HepG2 (cell line): ENCODE results near the gene SH3D21. TPM values are rescaled to one million over a fixed set of nuclear protein-coding genes. Genes with fewer than 3 reads are reported as not detected.
A peak's percentile ranks its signal among the peaks of the same experiment; 100 is the strongest.

Experiments
- GATAD1 ChIP-seq: IDR thresholded peaks from 2 replicates; pipeline ENCODE4 v1.6.1; 2016; ENCODE audit warnings: missing genetic modification reagents, missing compliant biosample characterization
- GATAD2A ChIP-seq: IDR thresholded peaks from 2 replicates; pipeline ENCODE4 v1.6.1; 2016
- HMGA1 ChIP-seq: sonication (generic); formaldehyde crosslinking; conservative IDR thresholded peaks from 2 replicates; pipeline ENCODE4 v1.4.0; 2020; ENCODE audit warnings: missing genetic modification reagents
- JUND ChIP-seq: sonication (generic); formaldehyde crosslinking; IDR thresholded peaks from 2 replicates; pipeline ENCODE4 v1.8.0; 2022; ENCODE audit warnings: mild to moderate bottlenecking, missing genetic modification reagents
- MAFF ChIP-seq: IDR thresholded peaks from 2 replicates; pipeline ENCODE4 v1.6.1; 2011; ENCODE audit warnings: low read depth, low read length, improper control_type of control experiment
- PAF1 ChIP-seq: IDR thresholded peaks from 2 replicates; pipeline ENCODE4 v1.6.1; 2016; ENCODE audit warnings: missing genetic modification reagents, missing compliant biosample characterization
- PLRG1 ChIP-seq: fragments of 450-650 bp; conservative IDR thresholded peaks from 2 replicates; pipeline ENCODE4 v1.6.1; 2016
- SCMH1 ChIP-seq: sonication (generic); formaldehyde crosslinking; IDR thresholded peaks from 2 replicates; pipeline ENCODE4 v1.9.0; 2021; ENCODE audit warnings: missing genetic modification reagents, mild to moderate bottlenecking, borderline replicate concordance
- STAG1 ChIP-seq: sonication (generic); formaldehyde crosslinking; IDR thresholded peaks from 2 replicates; pipeline ENCODE4 v1.4.0; 2020; ENCODE audit warnings: missing genetic modification reagents
- TARDBP ChIP-seq: sonication (generic); formaldehyde crosslinking; IDR thresholded peaks from 2 replicates; pipeline ENCODE4 v1.8.0; 2022; ENCODE audit warnings: mild to moderate bottlenecking, missing genetic modification reagents
- ZNF20 ChIP-seq: sonication (generic); formaldehyde crosslinking; IDR thresholded peaks from 2 replicates; pipeline ENCODE4 v1.4.0; 2020; ENCODE audit warnings: mild to moderate bottlenecking, moderate library complexity, missing genetic modification reagents
- ZNF274 ChIP-seq: sonication (generic); formaldehyde crosslinking; IDR thresholded peaks from 2 replicates; pipeline ENCODE4 v1.5.1; 2020; ENCODE audit warnings: mild to moderate bottlenecking, missing genetic modification reagents
- ZNF451 ChIP-seq: sonication (generic); formaldehyde crosslinking; IDR thresholded peaks from 2 replicates; pipeline ENCODE4 v1.5.0; 2020; ENCODE audit warnings: mild to moderate bottlenecking, missing genetic modification reagents
- ZNF709 ChIP-seq: sonication (generic); formaldehyde crosslinking; IDR thresholded peaks from 2 replicates; pipeline ENCODE4 v1.5.0; 2020; ENCODE audit warnings: mild to moderate bottlenecking, missing genetic modification reagents
- polyA plus RNA-seq, 8 experiments: library from polyadenylated mRNA; depleted of rRNA in 3 of 8; stranded (reverse) in 7 of 8; unstranded in 1 of 8; fragments of >200 nt; fragmentation: Illumina TruSeq in 4 of 8; extraction: Trizol in 4 of 8; gene quantifications; 2 replicates each; pipeline versions ENCODE4 v1.2.1 to v1.2.3, GENCODE V29; 2011 to 2016; ENCODE audit warnings: low read depth in 4 of 8, missing spikeins in 1 of 8, mixed read lengths in 1 of 8; ENCODE audit not compliant: insufficient read depth in 1 of 8
- total RNA-seq, 5 experiments: library from RNA; depleted of rRNA; stranded (reverse); fragments of >200 nt; fragmentation: Illumina TruSeq; extraction: Trizol; gene quantifications; 2 replicates each; pipeline ENCODE4 v1.2.3, GENCODE V29; 2016; ENCODE audit warnings: low read depth in 1 of 5
- TF ChIP-seq, protein P1 (sequence below): sonication (generic); formaldehyde crosslinking; IDR thresholded peaks from 2 replicates; pipeline ENCODE4 v1.4.0; 2020; ENCODE audit warnings: missing genetic modification reagents; ENCODE audit errors: not compliant biosample characterization
- TF ChIP-seq, protein P2 (sequence below): sonication (generic); formaldehyde crosslinking; IDR thresholded peaks from 2 replicates; pipeline ENCODE4 v1.5.0; 2020; ENCODE audit warnings: mild to moderate bottlenecking, missing genetic modification reagents
- TF ChIP-seq, protein P3 (sequence below): sonication (generic); formaldehyde crosslinking; IDR thresholded peaks from 2 replicates; pipeline ENCODE4 v1.5.0; 2020; ENCODE audit warnings: missing genetic modification reagents
- TF ChIP-seq, protein P4 (sequence below): sonication (generic); formaldehyde crosslinking; IDR thresholded peaks from 2 replicates; pipeline ENCODE4 v1.4.0; 2020; ENCODE audit warnings: missing genetic modification reagents, borderline replicate concordance
- TF ChIP-seq, protein P5 (sequence below): fragments of 450-650 bp; IDR thresholded peaks from 2 replicates; pipeline ENCODE4 v1.6.1; 2017; ENCODE audit warnings: mild to moderate bottlenecking
- TF ChIP-seq, protein P6 (sequence below): IDR thresholded peaks from 2 replicates; pipeline ENCODE4 v1.6.1; 2016
- TF ChIP-seq, protein P7 (sequence below): sonication (generic); formaldehyde crosslinking; IDR thresholded peaks from 2 replicates; pipeline ENCODE4 v1.5.1; 2020; ENCODE audit warnings: missing genetic modification reagents, mild to moderate bottlenecking, borderline replicate concordance

SH3D21 gene
- total and polyA plus RNA-seq, 2 of the 13 experiments (the other 11 are each of a cell fraction or from before 2014, with no cell fraction given), result 5.1 to 8.6 TPM

DNA sequence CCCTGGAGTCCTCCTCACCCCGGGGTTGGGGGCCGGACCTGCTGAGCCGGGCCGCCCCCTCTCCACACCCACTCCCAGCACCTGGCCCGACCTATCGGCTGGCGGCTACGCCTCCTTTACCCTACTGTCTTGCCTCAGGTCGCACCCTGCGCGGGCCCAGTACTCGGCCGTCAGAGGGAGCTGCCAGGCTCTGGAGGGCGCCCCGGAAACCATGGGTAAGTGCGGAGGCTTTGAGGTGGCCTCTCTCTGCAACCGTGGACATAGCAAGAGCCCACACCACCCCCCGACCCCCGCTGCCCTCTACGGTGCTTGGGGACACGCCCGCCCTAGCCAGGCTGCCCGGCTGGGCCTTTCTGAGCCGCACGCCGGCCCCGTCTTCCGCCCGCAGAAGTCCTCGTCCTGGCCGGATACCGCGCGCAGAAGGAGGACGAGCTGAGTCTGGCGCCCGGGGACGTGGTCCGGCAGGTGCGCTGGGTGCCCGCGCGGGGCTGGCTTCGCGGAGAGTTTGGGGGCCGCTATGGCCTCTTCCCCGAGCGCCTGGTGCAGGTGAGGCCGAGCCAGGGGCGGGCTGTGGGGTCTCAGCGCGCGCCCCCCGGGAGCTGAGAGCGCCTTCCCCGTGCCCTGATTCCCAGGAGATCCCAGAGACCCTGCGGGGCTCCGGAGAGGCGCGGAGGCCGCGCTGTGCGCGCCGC, at the start of gene SH3D21 (continued):
- no peak for TF ChIP-seq ZNF709 (CRISPR knock-in tag)
- TF ChIP-seq, protein P1, sequence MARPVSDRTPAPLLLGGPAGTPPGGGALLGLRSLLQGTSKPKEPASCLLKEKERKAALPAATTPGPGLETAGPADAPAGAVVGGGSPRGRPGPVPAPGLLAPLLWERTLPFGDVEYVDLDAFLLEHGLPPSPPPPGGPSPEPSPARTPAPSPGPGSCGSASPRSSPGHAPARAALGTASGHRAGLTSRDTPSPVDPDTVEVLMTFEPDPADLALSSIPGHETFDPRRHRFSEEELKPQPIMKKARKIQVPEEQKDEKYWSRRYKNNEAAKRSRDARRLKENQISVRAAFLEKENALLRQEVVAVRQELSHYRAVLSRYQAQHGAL (CRISPR knock-in tag), result peak; percentile 67
- TF ChIP-seq ZNF451 (CRISPR knock-in tag), result no peak
- TF ChIP-seq ZNF20 (CRISPR knock-in tag), result no peak
- TF ChIP-seq GATAD2A (CRISPR knock-in tag), result peak; percentile 29; the same call in 1 of the 2 replicates
- TF ChIP-seq GATAD1 (CRISPR knock-in tag), result no peak
- TF ChIP-seq HMGA1 (CRISPR knock-in tag), result no peak
- TF ChIP-seq, protein P2, sequence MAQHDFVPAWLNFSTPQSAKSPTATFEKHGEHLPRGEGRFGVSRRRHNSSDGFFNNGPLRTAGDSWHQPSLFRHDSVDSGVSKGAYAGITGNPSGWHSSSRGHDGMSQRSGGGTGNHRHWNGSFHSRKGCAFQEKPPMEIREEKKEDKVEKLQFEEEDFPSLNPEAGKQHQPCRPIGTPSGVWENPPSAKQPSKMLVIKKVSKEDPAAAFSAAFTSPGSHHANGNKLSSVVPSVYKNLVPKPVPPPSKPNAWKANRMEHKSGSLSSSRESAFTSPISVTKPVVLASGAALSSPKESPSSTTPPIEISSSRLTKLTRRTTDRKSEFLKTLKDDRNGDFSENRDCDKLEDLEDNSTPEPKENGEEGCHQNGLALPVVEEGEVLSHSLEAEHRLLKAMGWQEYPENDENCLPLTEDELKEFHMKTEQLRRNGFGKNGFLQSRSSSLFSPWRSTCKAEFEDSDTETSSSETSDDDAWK (CRISPR knock-in tag), result no peak
- TF ChIP-seq JUND (CRISPR knock-in tag), result no peak
- no peak for TF ChIP-seq PAF1
- no peak for TF ChIP-seq PLRG1
- TF ChIP-seq SCMH1, result no peak
- TF ChIP-seq TARDBP (CRISPR knock-in tag), result no peak
- TF ChIP-seq, protein P3, sequence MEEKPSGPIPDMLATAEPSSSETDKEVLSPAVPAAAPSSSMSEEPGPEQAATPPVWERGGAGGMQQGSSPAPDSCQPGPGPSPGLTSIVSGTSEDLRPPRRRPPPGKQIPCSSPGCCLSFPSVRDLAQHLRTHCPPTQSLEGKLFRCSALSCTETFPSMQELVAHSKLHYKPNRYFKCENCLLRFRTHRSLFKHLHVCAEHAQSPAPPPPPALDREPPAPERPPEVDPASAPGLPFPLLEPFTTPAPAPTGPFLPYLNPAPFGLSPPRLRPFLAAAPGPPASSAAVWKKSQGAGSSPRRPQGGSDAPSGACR (CRISPR knock-in tag), result no peak; the same call in 1 of the 2 replicates
- TF ChIP-seq, protein P4, sequence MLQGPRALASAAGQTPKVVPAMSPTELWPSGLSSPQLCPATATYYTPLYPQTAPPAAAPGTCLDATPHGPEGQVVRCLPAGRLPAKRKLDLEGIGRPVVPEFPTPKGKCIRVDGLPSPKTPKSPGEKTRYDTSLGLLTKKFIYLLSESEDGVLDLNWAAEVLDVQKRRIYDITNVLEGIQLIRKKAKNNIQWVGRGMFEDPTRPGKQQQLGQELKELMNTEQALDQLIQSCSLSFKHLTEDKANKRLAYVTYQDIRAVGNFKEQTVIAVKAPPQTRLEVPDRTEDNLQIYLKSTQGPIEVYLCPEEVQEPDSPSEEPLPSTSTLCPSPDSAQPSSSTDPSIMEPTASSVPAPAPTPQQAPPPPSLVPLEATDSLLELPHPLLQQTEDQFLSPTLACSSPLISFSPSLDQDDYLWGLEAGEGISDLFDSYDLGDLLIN, result no peak
- TF ChIP-seq, protein P5, sequence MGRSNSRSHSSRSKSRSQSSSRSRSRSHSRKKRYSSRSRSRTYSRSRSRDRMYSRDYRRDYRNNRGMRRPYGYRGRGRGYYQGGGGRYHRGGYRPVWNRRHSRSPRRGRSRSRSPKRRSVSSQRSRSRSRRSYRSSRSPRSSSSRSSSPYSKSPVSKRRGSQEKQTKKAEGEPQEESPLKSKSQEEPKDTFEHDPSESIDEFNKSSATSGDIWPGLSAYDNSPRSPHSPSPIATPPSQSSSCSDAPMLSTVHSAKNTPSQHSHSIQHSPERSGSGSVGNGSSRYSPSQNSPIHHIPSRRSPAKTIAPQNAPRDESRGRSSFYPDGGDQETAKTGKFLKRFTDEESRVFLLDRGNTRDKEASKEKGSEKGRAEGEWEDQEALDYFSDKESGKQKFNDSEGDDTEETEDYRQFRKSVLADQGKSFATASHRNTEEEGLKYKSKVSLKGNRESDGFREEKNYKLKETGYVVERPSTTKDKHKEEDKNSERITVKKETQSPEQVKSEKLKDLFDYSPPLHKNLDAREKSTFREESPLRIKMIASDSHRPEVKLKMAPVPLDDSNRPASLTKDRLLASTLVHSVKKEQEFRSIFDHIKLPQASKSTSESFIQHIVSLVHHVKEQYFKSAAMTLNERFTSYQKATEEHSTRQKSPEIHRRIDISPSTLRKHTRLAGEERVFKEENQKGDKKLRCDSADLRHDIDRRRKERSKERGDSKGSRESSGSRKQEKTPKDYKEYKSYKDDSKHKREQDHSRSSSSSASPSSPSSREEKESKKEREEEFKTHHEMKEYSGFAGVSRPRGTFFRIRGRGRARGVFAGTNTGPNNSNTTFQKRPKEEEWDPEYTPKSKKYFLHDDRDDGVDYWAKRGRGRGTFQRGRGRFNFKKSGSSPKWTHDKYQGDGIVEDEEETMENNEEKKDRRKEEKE, result no peak
- TF ChIP-seq, protein P6, sequence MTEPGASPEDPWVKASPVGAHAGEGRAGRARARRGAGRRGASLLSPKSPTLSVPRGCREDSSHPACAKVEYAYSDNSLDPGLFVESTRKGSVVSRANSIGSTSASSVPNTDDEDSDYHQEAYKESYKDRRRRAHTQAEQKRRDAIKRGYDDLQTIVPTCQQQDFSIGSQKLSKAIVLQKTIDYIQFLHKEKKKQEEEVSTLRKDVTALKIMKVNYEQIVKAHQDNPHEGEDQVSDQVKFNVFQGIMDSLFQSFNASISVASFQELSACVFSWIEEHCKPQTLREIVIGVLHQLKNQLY (CRISPR knock-in tag), result no peak
- TF ChIP-seq ZNF274 (CRISPR knock-in tag), result peak; percentile 59; the same call in 1 of the 2 replicates
- TF ChIP-seq, protein P7, sequence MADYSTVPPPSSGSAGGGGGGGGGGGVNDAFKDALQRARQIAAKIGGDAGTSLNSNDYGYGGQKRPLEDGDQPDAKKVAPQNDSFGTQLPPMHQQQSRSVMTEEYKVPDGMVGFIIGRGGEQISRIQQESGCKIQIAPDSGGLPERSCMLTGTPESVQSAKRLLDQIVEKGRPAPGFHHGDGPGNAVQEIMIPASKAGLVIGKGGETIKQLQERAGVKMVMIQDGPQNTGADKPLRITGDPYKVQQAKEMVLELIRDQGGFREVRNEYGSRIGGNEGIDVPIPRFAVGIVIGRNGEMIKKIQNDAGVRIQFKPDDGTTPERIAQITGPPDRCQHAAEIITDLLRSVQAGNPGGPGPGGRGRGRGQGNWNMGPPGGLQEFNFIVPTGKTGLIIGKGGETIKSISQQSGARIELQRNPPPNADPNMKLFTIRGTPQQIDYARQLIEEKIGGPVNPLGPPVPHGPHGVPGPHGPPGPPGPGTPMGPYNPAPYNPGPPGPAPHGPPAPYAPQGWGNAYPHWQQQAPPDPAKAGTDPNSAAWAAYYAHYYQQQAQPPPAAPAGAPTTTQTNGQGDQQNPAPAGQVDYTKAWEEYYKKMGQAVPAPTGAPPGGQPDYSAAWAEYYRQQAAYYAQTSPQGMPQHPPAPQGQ (CRISPR knock-in tag), result no peak
- TF ChIP-seq STAG1 (CRISPR knock-in tag), result peak; percentile 30
- TF ChIP-seq MAFF, result no peak
